Naive thymus-derived CD4-positive, alpha-beta T cell (primary cell): ENCODE results near the gene VPS37D. TPM values are rescaled to one million over a fixed set of nuclear protein-coding genes. Genes with fewer than 3 reads are reported as not detected.
"Not testable (repeated sequence)": the region's sequence is repeated elsewhere in the genome, so short reads cannot be mapped to it uniquely, and the experiment has no call there.

Experiments
- ATAC-seq: fragments of 150-1000 bp; cut with Tn5 transposase; 2 replicates; pipeline ENCODE4 v1.10.0; 2021; ENCODE audit warnings: mild to moderate bottlenecking, moderate library complexity
- CTCF ChIA-PET: fragments of 350-600 bp; sonication (Branson Sonifier 250); formaldehyde crosslinking; loops from one replicate; lab custom pipeline; 2021; ENCODE audit warnings: antibody characterized with exemption; lab: Charles Lee
- POLR2A ChIA-PET: fragments of 350-600 bp; sonication (Branson Sonifier 250); formaldehyde crosslinking; loops from one replicate; lab custom pipeline; 2021; ENCODE audit warnings: antibody characterized with exemption, inconsistent platforms; lab: Charles Lee
- DNase-seq, 9 donors: peaks; one replicate each; pipeline versions ENCODE4 v3.0.0 to v3.0.0-alpha.2; 2020 to 2022; ENCODE audit warnings: mixed read lengths in 1 of 9
- H3K27ac ChIP-seq: one replicate; pipeline ENCODE4 v1.7.0; 2013; ENCODE audit warnings: mild to moderate bottlenecking, low read depth, low read length, moderate library complexity
- H3K27me3 ChIP-seq, 2 donors: one replicate each; pipeline ENCODE4 v1.7.0; 2013; ENCODE audit warnings: low read length in 2 of 2, mild to moderate bottlenecking in 2 of 2, moderate library complexity in 2 of 2; ENCODE audit not compliant: control insufficient read depth in 2 of 2, insufficient read depth in 2 of 2
- H3K36me3 ChIP-seq, 3 experiments: 1 replicate in 2 of 3; 2 replicates in 1 of 3; pipeline ENCODE4 v1.7.0; 2013; ENCODE audit warnings: low read length in 3 of 3, mild to moderate bottlenecking in 3 of 3, moderate library complexity in 1 of 3; ENCODE audit not compliant: insufficient read depth in 3 of 3, control insufficient read depth in 2 of 3
- H3K4me1 ChIP-seq, 2 donors: one replicate each; pipeline ENCODE4 v1.7.0; 2013; ENCODE audit warnings: low read length in 2 of 2, mild to moderate bottlenecking in 2 of 2, moderate library complexity in 1 of 2; ENCODE audit not compliant: control insufficient read depth in 2 of 2, insufficient read depth in 2 of 2
- H3K4me3 ChIP-seq: 2 replicates; pipeline ENCODE4 v1.7.0; 2013; ENCODE audit warnings: mild to moderate bottlenecking, low read length
- H3K9me3 ChIP-seq, 3 experiments: 1 replicate in 2 of 3; 2 replicates in 1 of 3; pipeline ENCODE4 v1.7.0; 2013; ENCODE audit warnings: low read length in 3 of 3; ENCODE audit not compliant: control insufficient read depth in 2 of 3
- H3K27ac Mint-ChIP-seq, 9 donors: one replicate each; pipeline ENCODE4 v1.8.0; 2020 to 2022; ENCODE audit warnings: mixed read lengths in 9 of 9, mild to moderate bottlenecking in 8 of 9, moderate library complexity in 5 of 9, inconsistent platforms in 2 of 9
- H3K27me3 Mint-ChIP-seq, 5 donors: one replicate each; pipeline ENCODE4 v1.8.0; 2021 to 2022; ENCODE audit warnings: mixed read lengths in 5 of 5, mild to moderate bottlenecking in 1 of 5
- H3K36me3 Mint-ChIP-seq, 5 donors: one replicate each; pipeline ENCODE4 v1.8.0; 2020 to 2022; ENCODE audit warnings: mixed read lengths in 5 of 5, mild to moderate bottlenecking in 3 of 5, inconsistent platforms in 1 of 5
- H3K4me1 Mint-ChIP-seq, 7 donors: one replicate each; pipeline ENCODE4 v1.8.0; 2020 to 2022; ENCODE audit warnings: mixed read lengths in 7 of 7, mild to moderate bottlenecking in 3 of 7, inconsistent platforms in 1 of 7
- H3K4me3 Mint-ChIP-seq, 10 donors: one replicate each; pipeline ENCODE4 v1.8.0; 2020 to 2022; ENCODE audit warnings: mild to moderate bottlenecking in 10 of 10, mixed read lengths in 10 of 10, moderate library complexity in 6 of 10, inconsistent platforms in 2 of 10
- H3K9me3 Mint-ChIP-seq, 11 donors: one replicate each; pipeline ENCODE4 v1.8.0; 2020 to 2022; ENCODE audit warnings: mixed read lengths in 11 of 11, mild to moderate bottlenecking in 4 of 11, inconsistent platforms in 1 of 11, moderate library complexity in 1 of 11
- intact Hi-C, 2 donors: fragments of 100-400 bp; cut with micrococcal nuclease; formaldehyde crosslinking; loops; one replicate each; pipeline ENCODE4 v1.15.1; 2023
- polyA plus RNA-seq, 2 donors: library from polyadenylated mRNA; unstranded; fragments of 300-500 nt; fragmentation: Illumina TruSeq; gene quantifications; one replicate each; pipeline ENCODE4 v1.2.3, GENCODE V29; 2021
- total RNA-seq, 6 experiments: library from RNA in 5 of 6; stranded (reverse) in 5 of 6; gene quantifications; 1 replicate in 5 of 6; 2 replicates in 1 of 6; pipeline ENCODE4 v1.2.3 and lab custom pipeline; 2021 to 2026

Gene VPS37D
- total and polyA plus RNA-seq, 7 experiments from 2014 or later = 0.22 to 0.85 (median 0.44) TPM; not detected in 4

- peaks cover 0 to 11% (median 0%) of the 10 kb centered on the region in 5 donors for H3K27me3 Mint-ChIP-seq
- Histone ChIP-seq H3K27ac (no peak overlapping the region), H3K9me3 (peaks cover 0 to 3% (median 0%) of the 10 kb centered on the region in 3 experiments), H3K27me3 (no peaks in the 10 kb centered on the region), H3K4me3 (no peak overlapping the region), H3K4me1 (no peaks in the 10 kb centered on the region), H3K36me3 (peaks cover 0 to 17% (median 0%) of the 10 kb centered on the region in 3 experiments)
- DNase-seq = no peak
- peaks cover 0 to 19% (median 12%) of the 10 kb centered on the region in 5 donors for H3K36me3 Mint-ChIP-seq
- no peak overlapping the region for H3K27ac Mint-ChIP-seq
- no peak for ATAC-seq
- ChIA-PET CTCF (no interaction called here), POLR2A (interaction anchor here (1.1 kb wide), 1 partner anchor 62 kb away, joined by 3 read pairs; no protein-coding TSS in a partner anchor)
- intact Hi-C loops = no loop called here
- peaks cover 0 to 8% (median 5%) of the 10 kb centered on the region in 7 donors for H3K4me1 Mint-ChIP-seq
- H3K4me3 Mint-ChIP-seq = no peak overlapping the region
- H3K9me3 Mint-ChIP-seq = peaks cover 0 to 5% (median 0%) of the 10 kb centered on the region in 11 donors
Observed at GRCh38 chr7:73674468-73675124, 7.0 kb downstream of the VPS37D start.

GRCh38 chr7:73676062-73676461, 8.4 kb downstream of the VPS37D start:
- H3K27ac ChIP-seq, CTCF ChIA-PET: not testable (repeated sequence)
- POLR2A ChIA-PET = interaction anchor here (1.0 kb wide), 1 partner anchor 8 kb away, joined by 3 read pairs; the partner anchor contains the start of gene VPS37D

DNA sequence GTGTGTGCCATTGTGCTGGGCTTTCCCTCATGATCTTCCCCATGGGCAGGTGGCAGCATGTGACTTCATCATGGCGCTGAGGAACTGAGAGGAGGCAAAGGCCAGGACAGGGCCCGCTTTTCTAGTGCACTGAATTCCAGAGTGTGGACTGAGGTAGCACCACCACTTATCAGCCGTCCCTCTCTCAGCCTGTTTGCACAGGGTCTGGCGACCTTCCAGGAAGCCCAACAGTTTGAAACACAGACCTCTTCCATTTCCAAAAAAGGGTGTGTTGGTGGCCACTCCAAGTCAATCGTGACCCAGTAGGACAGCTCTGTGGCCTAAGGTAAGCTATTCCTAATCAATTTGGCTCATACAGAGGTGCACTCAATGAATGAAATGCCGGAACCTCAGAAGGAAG, 11.2 kb downstream of the VPS37D start:
- Mint-ChIP-seq H3K4me1 (peaks cover 9 to 41% (median 30%) of the 10 kb centered on the region in 7 donors), H3K9me3 (peaks cover 0 to 5% (median 0%) of the 10 kb centered on the region in 11 donors), H3K4me3 (peak overlapping the region in 1 of 10 donors; percentile 41), H3K27me3 (no peaks in the 10 kb centered on the region), H3K27ac (peak overlapping the region in 2 of 9 donors; percentile 8 to 18), H3K36me3 (peaks cover 3 to 28% (median 17%) of the 10 kb centered on the region in 5 donors)
- DNase-seq = no peak
- intact Hi-C loops = no loop called here
- Histone ChIP-seq H3K27me3 (no peaks in the 10 kb centered on the region), H3K4me1 (peaks cover 17% of the 10 kb centered on the region in 2 donors), H3K27ac (no peak overlapping the region), H3K4me3 (no peak overlapping the region), H3K9me3 (peaks cover 0 to 3% (median 0%) of the 10 kb centered on the region in 3 experiments), H3K36me3 (peaks cover 0 to 35% (median 0%) of the 10 kb centered on the region in 3 experiments)
- CTCF ChIA-PET = no interaction called here
- no peak for ATAC-seq
- POLR2A ChIA-PET = no interaction called here

More at GRCh38 chr7:73676062-73676461, 8.4 kb downstream of the VPS37D start:
- intact Hi-C loops, H3K4me3 Mint-ChIP-seq, H3K27ac Mint-ChIP-seq, ATAC-seq, H3K9me3 Mint-ChIP-seq, H3K27me3 ChIP-seq, H3K9me3 ChIP-seq, H3K4me1 ChIP-seq, H3K4me3 ChIP-seq, DNase-seq, H3K27me3 Mint-ChIP-seq: not testable (repeated sequence)
- Mint-ChIP-seq H3K4me1 (peaks cover 5 to 19% (median 10%) of the 10 kb centered on the region in 7 donors), H3K36me3 (peaks cover 1 to 26% (median 15%) of the 10 kb centered on the region in 5 donors)
- H3K36me3 ChIP-seq = peaks cover 0 to 23% (median 0%) of the 10 kb centered on the region in 3 experiments

GRCh38 chr7:73679709-73680108, 12.1 kb downstream of the VPS37D start:
- ChIA-PET POLR2A (no interaction called here), CTCF (no interaction called here)
- ATAC-seq = no peak
- Mint-ChIP-seq H3K9me3 (peaks cover 0 to 5% (median 0%) of the 10 kb centered on the region in 11 donors), H3K4me3 (peak overlapping the region in 1 of 10 donors; percentile 41), H3K36me3 (peaks cover 3 to 28% (median 17%) of the 10 kb centered on the region in 5 donors), H3K27me3 (no peaks in the 10 kb centered on the region), H3K27ac (no peak overlapping the region), H3K4me1 (peaks cover 9 to 44% (median 33%) of the 10 kb centered on the region in 7 donors)
- H3K4me1 ChIP-seq = peaks cover 17% of the 10 kb centered on the region in 2 donors
- no peaks in the 10 kb centered on the region for H3K27me3 ChIP-seq
- H3K4me3 ChIP-seq = no peak overlapping the region
- H3K9me3 ChIP-seq = peaks cover 0 to 3% (median 0%) of the 10 kb centered on the region in 3 experiments
- no peak overlapping the region for H3K27ac ChIP-seq
- DNase-seq = no peak
- intact Hi-C loops = no loop called here
- peaks cover 0 to 36% (median 0%) of the 10 kb centered on the region in 3 experiments for H3K36me3 ChIP-seq

DNA sequence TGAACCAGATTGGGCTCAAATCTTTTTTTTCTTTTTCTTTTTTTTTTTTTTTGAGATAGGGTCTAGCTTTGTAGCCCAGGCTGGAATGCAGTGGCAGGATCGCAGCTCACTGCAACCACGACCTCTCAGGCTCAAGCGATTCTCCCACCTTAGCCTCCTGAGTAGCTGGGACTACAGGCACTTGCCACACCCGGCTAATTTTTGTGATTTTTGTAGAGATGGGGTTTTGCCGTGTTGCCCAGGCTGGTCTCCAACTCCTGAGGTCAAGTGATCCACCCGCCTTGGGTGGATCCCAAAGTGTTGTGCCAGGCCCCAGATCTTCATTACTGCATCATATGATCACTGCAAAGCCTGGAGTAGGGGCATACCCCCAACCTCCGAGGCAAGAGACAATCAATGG, 12.9 kb downstream of the VPS37D start:
- intact Hi-C loops = no loop called here
- H3K4me3 ChIP-seq = no peak overlapping the region
- CTCF ChIA-PET = no interaction called here
- DNase-seq (no peak), ATAC-seq (no peak)
- peaks cover 0 to 3% (median 0%) of the 10 kb centered on the region in 3 experiments for H3K9me3 ChIP-seq
- Mint-ChIP-seq H3K27ac (peak overlapping the region in 2 of 9 donors; percentile 1 to 92), H3K27me3 (no peaks in the 10 kb centered on the region), H3K36me3 (peaks cover 3 to 28% (median 17%) of the 10 kb centered on the region in 5 donors), H3K4me3 (peak overlapping the region in 8 of 10 donors; percentile 64 to 98 (median 94)), H3K9me3 (peaks cover 0 to 5% (median 0%) of the 10 kb centered on the region in 11 donors), H3K4me1 (peaks cover 9 to 51% (median 33%) of the 10 kb centered on the region in 7 donors)
- no peak overlapping the region for H3K27ac ChIP-seq
- no peaks in the 10 kb centered on the region for H3K27me3 ChIP-seq
- peaks cover 17% of the 10 kb centered on the region in 2 donors for H3K4me1 ChIP-seq
- H3K36me3 ChIP-seq = peaks cover 0 to 36% (median 0%) of the 10 kb centered on the region in 3 experiments
- POLR2A ChIA-PET = no interaction called here

DNA sequence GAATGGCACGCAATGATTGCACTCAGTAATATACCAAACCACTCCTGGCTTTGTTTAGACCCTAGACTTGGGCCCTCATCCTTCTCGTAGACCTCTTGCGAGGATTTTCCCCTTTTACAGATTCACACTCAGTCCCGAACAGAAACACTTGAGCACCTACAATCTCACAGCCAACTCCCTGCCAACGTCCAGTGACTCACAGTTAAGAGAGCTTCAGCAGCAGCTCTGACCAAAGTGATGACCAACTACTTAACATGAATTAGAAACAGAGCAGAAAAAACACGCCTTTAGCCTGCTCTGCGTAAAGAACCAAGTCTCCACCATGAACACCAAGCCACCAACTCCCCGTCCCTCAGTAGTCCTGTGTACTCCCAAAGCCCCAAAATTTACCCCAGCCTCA, 13.4 kb downstream of the VPS37D start:
- Histone ChIP-seq H3K4me1 (peaks cover 17% of the 10 kb centered on the region in 2 donors), H3K27me3 (no peaks in the 10 kb centered on the region), H3K4me3 (no peak overlapping the region), H3K27ac (no peak overlapping the region), H3K9me3 (peaks cover 0 to 3% (median 0%) of the 10 kb centered on the region in 3 experiments), H3K36me3 (peaks cover 0 to 36% (median 0%) of the 10 kb centered on the region in 3 experiments)
- H3K9me3 Mint-ChIP-seq = peaks cover 0 to 5% (median 0%) of the 10 kb centered on the region in 11 donors
- H3K27me3 Mint-ChIP-seq = no peaks in the 10 kb centered on the region
- H3K4me1 Mint-ChIP-seq = peaks cover 10 to 53% (median 34%) of the 10 kb centered on the region in 7 donors
- ChIA-PET POLR2A (no interaction called here), CTCF (no interaction called here)
- DNase-seq (no peak), ATAC-seq (no peak)
- intact Hi-C loops = no loop called here
- H3K36me3 Mint-ChIP-seq = peaks cover 3 to 28% (median 17%) of the 10 kb centered on the region in 5 donors
- H3K27ac Mint-ChIP-seq = peak overlapping the region in 6 of 9 donors; percentile 1 to 92 (median 31)
- H3K4me3 Mint-ChIP-seq = peak overlapping the region; percentile 21 to 98 (median 94)
